ENCODE data around the gene SAT1.
A peak's percentile ranks its signal among the peaks of the same experiment; 100 is the strongest.
"Not testable (repeated sequence)": the region's sequence is repeated elsewhere in the genome, so short reads cannot be mapped to it uniquely, and the experiment has no call there.

SAT1 gene

GRCh38 chrX:23782863-23783588 is at the start of gene SAT1:
Gene SAT1, plus strand, starts transcription at chrX:23783173. Its CDS starts 179 bp downstream, at chrX:23783352.
- peak; percentile 83 to 88 for DNase-seq (ENCODE audit: low read depth in 2 of 2)

- DNase-seq (ENCODE audit: low read depth in 2 of 2) = no peak
These were observed 46.9 kb upstream of the SAT1 start for GRCh38 chrX:23736030-23736429.

- no peak for DNase-seq (ENCODE audit: low read depth in 2 of 2)
These were observed 45.6 kb upstream of the SAT1 start for GRCh38 chrX:23737413-23737812.

- no peak for DNase-seq (ENCODE audit: low read depth in 2 of 2)
These were observed 40.7 kb upstream of the SAT1 start for GRCh38 chrX:23742174-23742696.

- peak; percentile 46 to 48 for DNase-seq (ENCODE audit: low read depth in 2 of 2)
These were observed 40.0 kb upstream of the SAT1 start, which contains the start of gene ACOT9 for GRCh38 chrX:23742697-23743622. Gene ACOT9, minus strand, starts transcription at chrX:23743276. Its CDS starts 132 bp downstream, at chrX:23743144.

- DNase-seq (ENCODE audit: low read depth in 2 of 2) = not testable (repeated sequence)
These were observed 39.4 kb upstream of the SAT1 start for GRCh38 chrX:23743623-23743971.

GRCh38 chrX:23745786-23746185 is 37.2 kb upstream of the SAT1 start:
- DNase-seq (ENCODE audit: low read depth in 2 of 2) = no peak

GRCh38 chrX:23749129-23749528 is 33.8 kb upstream of the SAT1 start:
- no peak for DNase-seq (ENCODE audit: low read depth in 2 of 2)

GRCh38 chrX:23749576-23749975 is 33.4 kb upstream of the SAT1 start:
- no peak for DNase-seq (ENCODE audit: low read depth in 2 of 2)

- no peak for DNase-seq (ENCODE audit: low read depth in 2 of 2)
These were observed 30.1 kb upstream of the SAT1 start for GRCh38 chrX:23752740-23753415.

- no peak for DNase-seq (ENCODE audit: low read depth in 2 of 2)
These were observed 28.3 kb upstream of the SAT1 start for GRCh38 chrX:23754664-23755063.

- DNase-seq (ENCODE audit: low read depth in 2 of 2) = peak; percentile 20 to 29
These were observed 26.8 kb upstream of the SAT1 start for GRCh38 chrX:23756165-23756564.

GRCh38 chrX:23759821-23760220 is 23.2 kb upstream of the SAT1 start:
- DNase-seq (ENCODE audit: low read depth in 2 of 2) = no peak

- no peak for DNase-seq (ENCODE audit: low read depth in 2 of 2)
These were observed 18.6 kb upstream of the SAT1 start for GRCh38 chrX:23764188-23764984.

- DNase-seq (ENCODE audit: low read depth in 2 of 2) = no peak
These were observed 17.5 kb upstream of the SAT1 start for GRCh38 chrX:23765449-23765848.

- no peak for DNase-seq (ENCODE audit: low read depth in 2 of 2)
These were observed 17.1 kb upstream of the SAT1 start for GRCh38 chrX:23765868-23766267.

- no peak for DNase-seq (ENCODE audit: low read depth in 2 of 2)
These were observed 16.1 kb upstream of the SAT1 start for GRCh38 chrX:23766650-23767551.

- DNase-seq (ENCODE audit: low read depth in 2 of 2) = no peak
These were observed 12.8 kb upstream of the SAT1 start for GRCh38 chrX:23770142-23770541.

GRCh38 chrX:23771086-23771485 is 11.9 kb upstream of the SAT1 start:
- not testable (repeated sequence) for DNase-seq (ENCODE audit: low read depth in 2 of 2)

GRCh38 chrX:23773601-23774175 is 9.3 kb upstream of the SAT1 start:
- DNase-seq (ENCODE audit: low read depth in 2 of 2) = no peak
